ENCODE data around the gene PRDM7.

DNA sequence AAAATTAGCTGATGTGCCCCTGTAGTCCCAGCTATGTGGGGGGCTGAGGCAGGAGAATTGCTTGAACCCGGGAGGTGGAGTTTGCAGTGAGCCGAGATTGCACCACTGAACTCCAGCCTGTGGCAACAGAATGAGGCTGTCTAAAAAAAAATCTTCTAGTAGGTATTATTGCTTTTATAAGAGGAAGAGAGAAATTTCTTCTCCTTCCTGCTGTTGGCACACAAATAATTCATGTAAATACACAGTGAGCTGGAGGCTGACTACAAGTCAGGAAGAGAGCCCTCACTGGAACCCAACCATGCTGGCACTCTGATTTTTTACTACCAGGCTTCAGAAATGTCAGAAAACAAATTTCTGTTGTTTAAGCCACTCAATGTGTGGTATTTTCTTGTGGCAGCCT, 6.7 kb downstream of the PRDM7 start:
- TF ChIP-seq POLR2A (IDR thresholded peaks at IDR 0.05) (no peak), POLR2AphosphoS5 (IDR thresholded peaks at IDR 0.05) (no peak)
- TF ChIP-seq, protein P1, sequence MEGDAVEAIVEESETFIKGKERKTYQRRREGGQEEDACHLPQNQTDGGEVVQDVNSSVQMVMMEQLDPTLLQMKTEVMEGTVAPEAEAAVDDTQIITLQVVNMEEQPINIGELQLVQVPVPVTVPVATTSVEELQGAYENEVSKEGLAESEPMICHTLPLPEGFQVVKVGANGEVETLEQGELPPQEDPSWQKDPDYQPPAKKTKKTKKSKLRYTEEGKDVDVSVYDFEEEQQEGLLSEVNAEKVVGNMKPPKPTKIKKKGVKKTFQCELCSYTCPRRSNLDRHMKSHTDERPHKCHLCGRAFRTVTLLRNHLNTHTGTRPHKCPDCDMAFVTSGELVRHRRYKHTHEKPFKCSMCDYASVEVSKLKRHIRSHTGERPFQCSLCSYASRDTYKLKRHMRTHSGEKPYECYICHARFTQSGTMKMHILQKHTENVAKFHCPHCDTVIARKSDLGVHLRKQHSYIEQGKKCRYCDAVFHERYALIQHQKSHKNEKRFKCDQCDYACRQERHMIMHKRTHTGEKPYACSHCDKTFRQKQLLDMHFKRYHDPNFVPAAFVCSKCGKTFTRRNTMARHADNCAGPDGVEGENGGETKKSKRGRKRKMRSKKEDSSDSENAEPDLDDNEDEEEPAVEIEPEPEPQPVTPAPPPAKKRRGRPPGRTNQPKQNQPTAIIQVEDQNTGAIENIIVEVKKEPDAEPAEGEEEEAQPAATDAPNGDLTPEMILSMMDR (IDR thresholded peaks at IDR 0.05) = no peak

All from gastroesophageal sphincter (tissue), 3 donors.